ENCODE results near the gene PDE2A. TPM values are rescaled to one million over a fixed set of nuclear protein-coding genes. Genes with fewer than 3 reads are reported as not detected.

The PDE2A gene
- total RNA-seq, 1 donor from 2014 or later, result 19.6 TPM

- peaks cover 52% of the 10 kb centered on the region for H3K4me1 ChIP-seq
- DNase-seq, result no peak
- intact Hi-C loops (cut with micrococcal nuclease), result no loop called here
- no peaks in the 10 kb centered on the region for H3K36me3 ChIP-seq
- no peaks in the 10 kb centered on the region for H3K27me3 ChIP-seq (ENCODE audit: low read depth)
- H3K4me3 ChIP-seq, result no peak overlapping the region
- H3K27ac ChIP-seq (replicated peaks), result no peak overlapping the region
- TF ChIP-seq, protein P1, sequence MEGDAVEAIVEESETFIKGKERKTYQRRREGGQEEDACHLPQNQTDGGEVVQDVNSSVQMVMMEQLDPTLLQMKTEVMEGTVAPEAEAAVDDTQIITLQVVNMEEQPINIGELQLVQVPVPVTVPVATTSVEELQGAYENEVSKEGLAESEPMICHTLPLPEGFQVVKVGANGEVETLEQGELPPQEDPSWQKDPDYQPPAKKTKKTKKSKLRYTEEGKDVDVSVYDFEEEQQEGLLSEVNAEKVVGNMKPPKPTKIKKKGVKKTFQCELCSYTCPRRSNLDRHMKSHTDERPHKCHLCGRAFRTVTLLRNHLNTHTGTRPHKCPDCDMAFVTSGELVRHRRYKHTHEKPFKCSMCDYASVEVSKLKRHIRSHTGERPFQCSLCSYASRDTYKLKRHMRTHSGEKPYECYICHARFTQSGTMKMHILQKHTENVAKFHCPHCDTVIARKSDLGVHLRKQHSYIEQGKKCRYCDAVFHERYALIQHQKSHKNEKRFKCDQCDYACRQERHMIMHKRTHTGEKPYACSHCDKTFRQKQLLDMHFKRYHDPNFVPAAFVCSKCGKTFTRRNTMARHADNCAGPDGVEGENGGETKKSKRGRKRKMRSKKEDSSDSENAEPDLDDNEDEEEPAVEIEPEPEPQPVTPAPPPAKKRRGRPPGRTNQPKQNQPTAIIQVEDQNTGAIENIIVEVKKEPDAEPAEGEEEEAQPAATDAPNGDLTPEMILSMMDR (IDR thresholded peaks at IDR 0.05; ENCODE audit: borderline replicate concordance), result no peak
- no peaks in the 10 kb centered on the region for H3K9me3 ChIP-seq (replicated peaks)
Observed at GRCh38 chr11:72616655-72617054, 57.6 kb downstream of the PDE2A start.

- TF ChIP-seq, protein P1 (IDR thresholded peaks at IDR 0.05; ENCODE audit: borderline replicate concordance), result no peak
- no peak overlapping the region for H3K27ac ChIP-seq (replicated peaks)
- H3K36me3 ChIP-seq, result no peaks in the 10 kb centered on the region
- H3K9me3 ChIP-seq (replicated peaks), result no peaks in the 10 kb centered on the region
- peaks cover 52% of the 10 kb centered on the region for H3K4me1 ChIP-seq
- no peaks in the 10 kb centered on the region for H3K27me3 ChIP-seq (ENCODE audit: low read depth)
- no peak for DNase-seq
- intact Hi-C loops (cut with micrococcal nuclease), result no loop called here
- no peak overlapping the region for H3K4me3 ChIP-seq
Observed at GRCh38 chr11:72615329-72615728, 58.9 kb downstream of the PDE2A start.

DNA sequence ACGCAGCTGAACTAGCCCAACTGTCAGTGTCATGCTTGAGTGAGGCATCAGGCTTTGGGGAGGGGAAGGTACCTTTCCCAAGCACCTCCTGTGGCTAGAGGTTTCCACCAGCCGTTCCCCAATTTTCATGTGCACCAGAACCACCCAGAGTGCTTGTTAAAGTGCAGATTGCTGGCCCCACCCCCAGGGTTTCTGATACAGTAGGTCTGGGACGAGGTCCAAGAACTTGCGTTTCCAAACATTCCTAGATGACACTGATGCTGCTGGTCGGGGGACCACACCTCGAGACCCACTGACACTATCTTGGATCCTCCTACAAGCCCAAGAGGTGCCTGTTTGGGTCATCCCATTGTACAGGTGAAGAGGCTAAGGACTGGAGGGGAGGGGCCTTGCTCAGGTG, 59.8 kb downstream of the PDE2A start:
- H3K9me3 ChIP-seq (replicated peaks), result no peaks in the 10 kb centered on the region
- TF ChIP-seq, protein P1 (IDR thresholded peaks at IDR 0.05; ENCODE audit: borderline replicate concordance), result no peak
- intact Hi-C loops (cut with micrococcal nuclease), result no loop called here
- no peak for DNase-seq
- no peaks in the 10 kb centered on the region for H3K27me3 ChIP-seq (ENCODE audit: low read depth)
- no peak overlapping the region for H3K27ac ChIP-seq (replicated peaks)
- no peaks in the 10 kb centered on the region for H3K36me3 ChIP-seq
- no peak overlapping the region for H3K4me3 ChIP-seq
- H3K4me1 ChIP-seq, result peaks cover 52% of the 10 kb centered on the region

- TF ChIP-seq, protein P1 (IDR thresholded peaks at IDR 0.05; ENCODE audit: borderline replicate concordance), result no peak
- intact Hi-C loops (cut with micrococcal nuclease), result no loop called here
- H3K27me3 ChIP-seq (ENCODE audit: low read depth), result no peaks in the 10 kb centered on the region
- peaks cover 55% of the 10 kb centered on the region for H3K4me1 ChIP-seq
- no peak overlapping the region for H3K27ac ChIP-seq (replicated peaks)
- H3K9me3 ChIP-seq (replicated peaks), result no peaks in the 10 kb centered on the region
- no peaks in the 10 kb centered on the region for H3K36me3 ChIP-seq
- DNase-seq, result no peak
- H3K4me3 ChIP-seq, result no peak overlapping the region
Observed at GRCh38 chr11:72613977-72614376, 60.2 kb downstream of the PDE2A start.

DNA sequence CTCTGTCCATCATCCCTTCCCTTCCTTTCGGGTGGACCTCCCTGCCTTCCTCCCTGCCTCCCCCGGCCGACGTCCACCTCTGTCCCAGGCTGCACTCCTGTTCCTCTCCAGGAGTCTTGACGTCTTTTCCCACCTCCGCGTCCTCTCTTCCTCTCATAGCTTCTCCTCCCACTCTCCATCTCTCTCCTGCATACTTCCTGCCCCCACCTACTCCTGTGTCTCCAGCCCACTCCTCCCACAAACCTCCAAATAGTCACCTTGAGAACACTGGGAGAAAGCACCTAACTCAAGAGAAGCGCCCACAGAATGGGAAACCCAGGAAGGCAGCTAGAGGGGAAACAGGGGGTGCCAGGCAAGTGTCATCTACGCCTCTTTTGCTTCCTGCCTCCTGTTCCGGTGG, 60.8 kb downstream of the PDE2A start:
- H3K36me3 ChIP-seq, result no peaks in the 10 kb centered on the region
- H3K27ac ChIP-seq (replicated peaks), result no peak overlapping the region
- intact Hi-C loops (cut with micrococcal nuclease), result no loop called here
- DNase-seq, result no peak
- H3K9me3 ChIP-seq (replicated peaks), result no peaks in the 10 kb centered on the region
- no peaks in the 10 kb centered on the region for H3K27me3 ChIP-seq (ENCODE audit: low read depth)
- H3K4me3 ChIP-seq, result no peak overlapping the region
- H3K4me1 ChIP-seq, result peaks cover 60% of the 10 kb centered on the region
- TF ChIP-seq, protein P1 (IDR thresholded peaks at IDR 0.05; ENCODE audit: borderline replicate concordance), result no peak

DNA sequence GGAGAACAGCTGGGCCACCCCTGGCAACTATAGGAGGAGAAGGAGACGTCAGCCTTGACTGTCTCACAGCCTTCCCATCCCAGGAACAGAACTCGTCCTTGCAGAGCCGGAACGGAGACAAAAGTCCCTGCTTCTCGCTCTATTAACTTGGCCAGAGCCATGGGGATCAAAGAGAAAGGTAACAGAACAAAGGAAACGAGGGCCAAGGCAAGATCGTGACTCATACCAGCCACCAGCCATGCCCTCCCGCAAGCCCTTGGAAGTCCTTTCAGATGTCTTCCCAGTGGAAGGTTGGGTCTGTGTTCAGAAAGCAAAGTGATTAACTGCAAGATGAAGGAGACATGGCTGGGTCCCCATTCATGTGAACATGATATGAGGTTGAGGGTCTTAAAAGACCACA, 64.7 kb downstream of the PDE2A start:
- intact Hi-C loops (cut with micrococcal nuclease), result no loop called here
- Histone ChIP-seq H3K4me1 (peaks cover 60% of the 10 kb centered on the region), H3K36me3 (peaks cover 6% of the 10 kb centered on the region)

More for the DNA sequence above, 64.7 kb downstream of the PDE2A start:
- no peak overlapping the region for H3K4me3 ChIP-seq
- no peak overlapping the region for H3K27ac ChIP-seq (replicated peaks)
- H3K9me3 ChIP-seq (replicated peaks), result no peaks in the 10 kb centered on the region
- TF ChIP-seq, protein P1 (IDR thresholded peaks at IDR 0.05; ENCODE audit: borderline replicate concordance), result no peak
- DNase-seq, result no peak
- H3K27me3 ChIP-seq (ENCODE audit: low read depth), result no peaks in the 10 kb centered on the region
